Right lobe of liver (tissue), 4 donors: Measurements from ENCODE around the gene YIPF6.
"Not testable (repeated sequence)": the region's sequence is repeated elsewhere in the genome, so short reads cannot be mapped to it uniquely, and the experiment has no call there.

ENCODE experiments used
- POLR2A ChIP-seq: fragments of 450-650 bp; IDR thresholded peaks from one replicate; pipeline ENCODE4 v1.6.1; 2017; ENCODE audit warnings: antibody characterized with exemption, mild to moderate bottlenecking
- TF ChIP-seq, protein P1 (sequence below), 4 donors: fragments of 200-600 bp in 3 of 4; fragments of 450-650 bp in 1 of 4; IDR thresholded peaks; one replicate each; pipeline versions ENCODE4 v1.5.1 to v1.8.0; 2016 to 2022; ENCODE audit warnings: antibody characterized with exemption in 4 of 4, mild to moderate bottlenecking in 2 of 4
- donor health status: DM: no; HTN: no; CAD: no.
- donor health status: DM: no; HTN: no; CAD: no.
- donor health status: DM: no; HTN: yes; CAD: no.

DNA sequence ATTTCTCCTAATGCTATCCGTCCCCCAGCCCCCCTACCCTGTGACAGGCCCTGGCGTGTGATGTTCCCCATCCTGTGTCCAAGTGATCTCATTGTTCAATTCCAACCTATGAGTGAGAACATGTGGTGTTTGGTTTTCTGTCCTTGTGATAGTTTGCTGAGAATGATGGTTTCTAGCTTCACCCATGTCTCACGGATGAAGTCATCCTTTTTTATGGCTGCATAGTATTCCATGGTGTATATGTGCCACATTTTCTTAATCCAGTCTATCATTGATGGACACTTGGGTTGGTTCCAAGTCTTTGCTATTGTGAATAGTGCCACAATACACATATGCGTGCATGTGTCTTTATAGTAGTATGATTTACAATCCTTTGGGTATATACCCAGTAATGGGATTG is 61.1 kb downstream of the YIPF6 start:
- TF ChIP-seq, protein P1, sequence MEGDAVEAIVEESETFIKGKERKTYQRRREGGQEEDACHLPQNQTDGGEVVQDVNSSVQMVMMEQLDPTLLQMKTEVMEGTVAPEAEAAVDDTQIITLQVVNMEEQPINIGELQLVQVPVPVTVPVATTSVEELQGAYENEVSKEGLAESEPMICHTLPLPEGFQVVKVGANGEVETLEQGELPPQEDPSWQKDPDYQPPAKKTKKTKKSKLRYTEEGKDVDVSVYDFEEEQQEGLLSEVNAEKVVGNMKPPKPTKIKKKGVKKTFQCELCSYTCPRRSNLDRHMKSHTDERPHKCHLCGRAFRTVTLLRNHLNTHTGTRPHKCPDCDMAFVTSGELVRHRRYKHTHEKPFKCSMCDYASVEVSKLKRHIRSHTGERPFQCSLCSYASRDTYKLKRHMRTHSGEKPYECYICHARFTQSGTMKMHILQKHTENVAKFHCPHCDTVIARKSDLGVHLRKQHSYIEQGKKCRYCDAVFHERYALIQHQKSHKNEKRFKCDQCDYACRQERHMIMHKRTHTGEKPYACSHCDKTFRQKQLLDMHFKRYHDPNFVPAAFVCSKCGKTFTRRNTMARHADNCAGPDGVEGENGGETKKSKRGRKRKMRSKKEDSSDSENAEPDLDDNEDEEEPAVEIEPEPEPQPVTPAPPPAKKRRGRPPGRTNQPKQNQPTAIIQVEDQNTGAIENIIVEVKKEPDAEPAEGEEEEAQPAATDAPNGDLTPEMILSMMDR (IDR thresholded peaks at IDR 0.05) = not testable (repeated sequence)
- TF ChIP-seq POLR2A = not testable (repeated sequence)
